HS-27A (cell line): Measurements from ENCODE around the gene AIFM1.

Source experiments
- DNase-seq: peaks from one replicate; pipeline ENCODE4 v3.0.0-alpha.2; 2012; ENCODE audit warnings: low read depth, missing footprints

The AIFM1 gene

GRCh38 chrX:130165703-130166502 lies at the start of gene AIFM1:
Gene AIFM1 (minus strand): TSS chrX:130165841. CDS start chrX:130165656, 185 bp downstream.
- DNase-seq = peak; percentile 79

DNA sequence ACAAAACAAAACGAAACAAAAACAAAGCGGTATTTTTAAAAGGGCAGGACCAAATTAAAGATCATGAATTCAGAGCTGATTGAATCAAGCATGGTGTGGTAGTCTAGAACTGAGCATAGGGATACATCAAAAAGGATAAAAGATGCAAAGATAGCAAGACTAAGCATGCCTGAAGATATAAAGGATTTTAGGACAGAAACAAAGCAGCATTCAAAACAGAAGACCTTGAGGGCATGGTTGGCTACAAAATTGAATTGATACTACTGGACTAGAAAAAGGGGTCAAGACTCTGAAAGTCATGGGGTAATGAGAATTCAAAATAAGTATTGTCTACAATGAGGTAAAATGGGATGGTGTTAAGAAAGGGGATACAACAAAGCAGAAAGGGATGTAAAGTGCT lies 47.7 kb upstream of the AIFM1 start:
- DNase-seq = no peak

DNA sequence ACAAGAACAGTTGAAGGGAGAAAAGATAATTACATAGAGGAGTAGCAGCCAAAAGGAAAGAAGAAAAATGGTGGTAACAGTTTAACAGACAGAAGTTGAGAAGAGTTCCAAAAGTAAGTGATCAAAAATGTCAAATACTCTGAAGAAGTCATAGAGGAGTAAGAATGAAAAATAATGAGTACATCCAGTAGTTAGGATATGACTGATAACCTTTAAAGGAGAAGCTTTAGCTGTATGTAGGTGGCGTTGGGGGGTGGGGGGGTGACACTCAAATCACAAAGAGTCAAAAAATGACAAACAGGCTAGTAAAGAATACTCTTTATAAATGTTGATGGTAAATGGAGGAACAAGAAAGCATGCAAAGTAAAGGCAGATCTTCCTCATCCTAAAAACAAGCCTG lies 46.7 kb upstream of the AIFM1 start:
- no peak for DNase-seq

DNA sequence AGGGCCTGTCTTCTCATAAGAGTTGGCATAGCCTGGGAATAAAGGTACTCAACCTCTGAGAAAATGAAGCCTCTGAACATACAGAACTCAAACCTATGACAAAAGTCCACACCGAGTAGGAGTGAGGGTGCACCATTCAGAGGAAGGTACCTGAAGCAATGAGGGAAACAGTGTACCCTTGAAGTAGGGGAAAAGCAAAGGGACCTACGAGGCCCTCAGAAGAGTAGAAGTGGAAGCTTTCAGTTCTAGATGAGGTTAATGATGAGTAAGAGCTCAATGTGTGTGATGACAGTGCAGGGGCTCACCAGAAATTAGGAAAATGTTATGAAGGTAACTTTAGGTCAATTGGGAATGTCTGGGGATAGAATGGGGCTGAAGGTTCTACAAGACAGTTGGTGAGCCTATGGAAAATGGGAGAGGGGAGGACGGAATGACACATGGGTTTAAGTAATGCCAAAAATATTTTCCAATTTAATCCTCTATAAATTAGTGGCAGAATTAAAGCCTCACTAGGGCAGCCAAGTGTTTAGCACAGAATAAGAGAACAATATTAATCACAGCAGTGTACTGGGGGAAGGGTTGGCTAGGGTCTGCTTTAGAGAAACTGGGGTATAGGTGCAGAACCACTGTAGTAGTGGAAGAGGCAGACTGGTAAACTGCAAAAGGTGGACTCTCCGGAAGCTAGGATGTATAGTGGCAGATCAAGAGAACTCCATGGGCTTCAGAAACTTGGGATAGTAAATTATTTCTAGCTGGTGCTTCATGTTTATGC lies 46.0 kb upstream of the AIFM1 start:
- DNase-seq = no peak

DNA sequence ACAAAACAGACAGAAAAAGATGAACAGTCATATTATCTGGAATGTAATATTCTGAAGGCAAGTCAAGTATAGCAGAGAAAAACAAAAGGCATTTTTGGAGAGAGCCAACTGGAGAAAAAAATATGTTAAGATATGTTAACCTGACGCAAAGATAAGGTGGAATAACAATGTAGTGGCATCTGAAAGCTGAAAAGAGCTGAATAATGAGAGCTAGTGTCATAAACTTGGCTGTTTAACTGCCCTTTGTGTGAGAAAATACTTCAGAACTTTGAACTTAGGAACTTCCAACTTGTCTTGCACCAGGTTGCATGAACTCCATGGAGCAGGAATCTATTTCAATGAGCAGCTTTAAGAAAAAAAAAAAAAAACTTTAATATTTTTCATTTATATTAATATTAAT lies 39.0 kb upstream of the AIFM1 start:
- no peak for DNase-seq

- DNase-seq = no peak
Measured at GRCh38 chrX:130197464-130197863, 31.8 kb upstream of the AIFM1 start.

DNA sequence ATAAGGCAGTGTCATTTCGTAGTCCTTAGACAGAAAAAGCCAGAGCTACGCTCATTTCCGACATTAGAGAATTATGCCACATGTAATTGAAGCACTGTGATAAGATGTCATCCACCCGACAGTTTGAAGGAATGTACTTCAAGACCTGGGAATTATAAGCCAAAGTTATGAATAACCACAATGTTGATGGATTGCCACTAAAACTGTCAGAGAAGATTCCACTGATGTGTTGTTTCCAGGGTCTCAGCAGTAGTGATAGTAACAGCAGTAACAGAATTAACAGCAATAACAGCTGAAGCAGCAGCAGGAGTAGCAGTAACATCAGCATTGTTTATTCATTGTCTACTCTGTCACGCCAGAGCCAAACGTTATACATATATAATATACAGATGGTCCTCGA lies 30.8 kb upstream of the AIFM1 start:
- no peak for DNase-seq

- no peak for DNase-seq
Measured at GRCh38 chrX:130190801-130191200, 25.2 kb upstream of the AIFM1 start.

GRCh38 chrX:130186651-130187050 lies 21.0 kb upstream of the AIFM1 start:
- DNase-seq = no peak

DNA sequence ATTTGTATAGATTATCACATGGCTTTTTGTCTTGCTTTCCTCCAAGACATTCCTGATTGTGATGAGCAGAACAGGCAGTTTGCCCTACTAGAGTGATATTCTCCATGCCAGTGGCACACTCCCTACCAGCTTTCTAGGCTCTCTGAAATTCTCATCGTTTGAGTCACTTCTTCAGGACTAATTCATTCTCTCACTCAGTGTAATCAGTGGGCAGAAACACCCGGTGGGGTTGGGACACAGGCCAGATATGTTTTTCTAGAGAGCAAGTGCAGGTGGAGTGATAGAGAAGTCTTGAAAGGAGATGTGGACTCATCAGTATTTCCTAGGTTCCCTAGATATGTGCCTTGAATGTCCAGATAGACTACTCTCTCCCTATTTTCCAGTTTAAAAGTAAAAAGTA lies 19.2 kb upstream of the AIFM1 start:
- DNase-seq = no peak

GRCh38 chrX:130184168-130184567 lies 18.5 kb upstream of the AIFM1 start:
- DNase-seq = no peak

- DNase-seq = no peak
Measured at GRCh38 chrX:130179579-130180215, 14.1 kb upstream of the AIFM1 start.

DNA sequence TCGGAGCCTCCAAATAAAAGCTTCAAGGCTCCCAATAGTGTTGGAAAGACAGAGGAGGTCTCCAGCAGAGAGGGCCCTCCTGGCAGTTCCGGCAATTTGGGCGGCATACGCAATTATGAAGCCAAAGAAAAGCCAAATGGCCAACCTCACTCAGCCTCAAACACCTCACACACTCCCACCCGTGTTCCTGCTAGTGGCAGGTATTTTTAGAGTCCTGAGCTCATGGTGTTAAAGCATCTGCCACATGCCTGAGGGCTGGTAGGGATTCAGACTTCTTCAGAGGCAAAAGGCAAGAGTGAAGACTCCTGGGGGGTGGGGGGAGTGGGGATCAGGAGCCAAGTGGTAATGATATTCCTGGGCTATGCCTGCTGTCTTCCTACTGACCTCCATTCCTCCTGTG lies 13.5 kb upstream of the AIFM1 start:
- DNase-seq = no peak

- no peak for DNase-seq
Measured at GRCh38 chrX:130176942-130177341, 11.3 kb upstream of the AIFM1 start.

DNA sequence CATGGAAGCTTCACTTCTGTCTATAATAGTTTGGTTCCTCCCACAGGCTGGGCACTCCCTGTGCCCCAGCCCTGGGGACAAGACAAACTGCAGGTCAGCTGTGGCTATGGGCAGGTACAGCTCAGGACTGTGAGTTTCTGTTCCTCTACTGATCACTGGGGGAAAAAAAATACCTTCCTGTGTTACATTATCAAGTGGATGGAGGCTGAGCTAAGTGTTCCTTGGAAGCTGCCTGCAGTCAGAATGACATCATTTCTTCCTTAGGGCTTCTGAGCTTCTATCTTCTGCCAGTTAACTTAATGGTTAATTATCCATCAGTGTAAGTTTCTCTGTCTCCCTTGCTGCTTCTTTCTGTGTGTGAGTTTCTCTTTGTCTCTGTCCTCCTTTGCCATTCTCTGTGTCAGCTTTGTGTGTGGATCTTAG lies 10.7 kb upstream of the AIFM1 start:
- no peak for DNase-seq

- DNase-seq = no peak
Measured at GRCh38 chrX:130174937-130175336, 9.3 kb upstream of the AIFM1 start.

DNA sequence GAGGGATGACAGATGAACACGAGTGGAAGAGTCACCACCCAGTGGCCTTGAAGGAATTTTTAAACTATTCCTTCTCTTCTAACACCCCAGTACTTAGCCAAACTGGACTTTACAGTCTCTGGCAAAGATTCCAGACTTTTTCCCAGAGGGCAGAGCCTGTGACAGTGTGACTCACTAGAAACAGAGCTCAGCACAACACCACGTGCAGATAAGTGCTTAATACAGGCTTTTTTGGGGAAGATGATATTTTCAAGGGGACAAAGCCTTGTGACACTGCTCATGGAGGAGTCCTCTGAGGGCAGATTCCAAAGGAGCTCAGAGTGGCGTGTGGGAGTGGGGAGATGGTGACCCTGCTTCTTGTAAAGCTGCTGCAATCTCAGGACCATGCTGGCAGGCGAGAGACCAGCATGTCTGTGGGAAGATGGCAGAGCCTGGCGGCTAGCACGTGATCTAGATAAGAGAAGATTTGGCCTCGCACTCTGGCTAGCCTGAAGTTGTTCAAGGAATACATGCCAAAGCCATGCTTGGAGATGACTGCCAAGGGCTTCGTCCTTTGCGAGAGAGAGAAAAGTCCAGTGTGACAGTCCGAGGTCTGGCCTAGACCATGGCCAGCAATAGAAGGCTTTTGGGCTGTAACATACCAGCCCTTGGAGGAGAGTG lies 8.5 kb upstream of the AIFM1 start:
- no peak for DNase-seq

DNA sequence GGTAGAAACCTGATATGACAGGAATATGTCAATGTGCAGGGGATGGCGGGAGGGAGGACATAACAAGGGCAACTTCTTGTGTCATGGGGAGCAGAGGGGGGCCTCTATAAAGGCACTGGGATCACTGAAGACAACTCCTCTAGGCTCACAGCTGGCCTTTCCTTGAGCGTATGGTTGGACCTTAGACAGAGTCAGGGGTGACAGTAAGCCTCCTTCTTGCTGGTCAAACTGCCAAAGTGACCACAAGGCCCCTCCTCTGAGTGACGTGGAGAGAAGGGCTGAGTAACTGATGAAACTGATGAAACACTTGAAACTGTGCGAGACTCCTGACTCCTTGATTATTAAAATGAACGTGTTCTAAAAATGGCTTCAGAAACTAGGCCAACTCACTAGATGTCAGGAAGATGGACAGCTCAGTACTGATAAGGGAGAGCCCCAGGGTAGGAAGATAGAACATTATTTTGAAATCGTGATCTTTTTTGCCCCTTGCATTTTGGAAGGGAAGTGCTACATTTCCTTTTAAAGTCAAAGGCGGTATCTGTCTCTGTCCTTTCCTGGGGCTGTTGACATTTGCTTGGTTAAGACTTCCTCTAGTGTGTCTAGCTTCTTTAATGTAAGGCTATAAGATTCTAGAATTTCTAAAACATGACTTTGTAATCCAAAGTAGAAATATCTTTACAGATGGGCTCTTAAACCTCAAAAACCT lies 7.7 kb upstream of the AIFM1 start:
- DNase-seq = no peak

- DNase-seq = no peak
Measured at GRCh38 chrX:130172127-130172845, 6.6 kb upstream of the AIFM1 start.

- DNase-seq = no peak
Measured at GRCh38 chrX:130171446-130172126, 5.9 kb upstream of the AIFM1 start, which contains the start of gene RAB33A. Gene RAB33A (plus strand): TSS chrX:130171962. CDS start chrX:130172063, 101 bp downstream.
